Measurements from ENCODE around the gene ASTL.
"Not testable (repeated sequence)": the region's sequence is repeated elsewhere in the genome, so short reads cannot be mapped to it uniquely, and the experiment has no call there.

ASTL gene

GRCh38 chr2:96145036-96145847 is 6.9 kb upstream of the ASTL start, which contains the start of gene DUSP2:
Gene DUSP2, minus strand, starts transcription at chr2:96145440. Its CDS starts 86 bp downstream, at chr2:96145354.
- peak; percentile 48 for DNase-seq

- no peak for DNase-seq
Measured at GRCh38 chr2:96144481-96145035, 6.3 kb upstream of the ASTL start.

DNA sequence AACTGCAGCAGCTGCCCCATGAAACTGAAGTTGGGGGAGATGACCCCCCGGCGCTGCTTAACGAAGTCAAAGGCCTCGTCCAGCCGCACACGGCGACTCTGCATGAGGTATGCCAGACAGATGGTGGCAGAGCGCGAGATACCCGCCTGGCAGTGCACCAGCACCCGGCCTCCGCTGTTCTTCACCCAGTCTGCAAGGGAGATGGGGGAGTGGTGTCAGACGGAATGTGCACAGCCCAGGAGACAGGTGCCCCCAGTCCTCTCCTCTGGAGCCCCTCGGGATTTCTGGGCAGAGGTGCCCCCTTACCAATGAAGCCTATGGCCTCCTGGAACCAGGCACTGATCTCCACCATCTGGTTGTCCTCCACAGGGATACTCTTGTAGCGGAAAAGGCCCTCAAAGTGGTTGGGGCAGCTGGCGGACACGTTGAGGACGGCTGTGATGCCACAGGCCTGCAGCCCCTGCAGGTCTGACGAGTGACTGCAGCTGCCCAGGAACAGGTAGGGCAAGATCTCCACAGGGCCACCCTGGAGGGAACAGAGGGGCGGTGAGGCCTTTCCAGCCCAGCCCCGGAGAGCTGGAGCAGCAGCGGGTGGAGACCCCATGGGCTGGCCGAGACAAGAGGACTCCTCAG is 5.7 kb upstream of the ASTL start:
- DNase-seq, result peak; percentile 32

- DNase-seq, result no peak
Measured at GRCh38 chr2:96143231-96143847, 5.0 kb upstream of the ASTL start.

GRCh38 chr2:96142217-96143113 is 4.2 kb upstream of the ASTL start:
- DNase-seq, result no peak

DNA sequence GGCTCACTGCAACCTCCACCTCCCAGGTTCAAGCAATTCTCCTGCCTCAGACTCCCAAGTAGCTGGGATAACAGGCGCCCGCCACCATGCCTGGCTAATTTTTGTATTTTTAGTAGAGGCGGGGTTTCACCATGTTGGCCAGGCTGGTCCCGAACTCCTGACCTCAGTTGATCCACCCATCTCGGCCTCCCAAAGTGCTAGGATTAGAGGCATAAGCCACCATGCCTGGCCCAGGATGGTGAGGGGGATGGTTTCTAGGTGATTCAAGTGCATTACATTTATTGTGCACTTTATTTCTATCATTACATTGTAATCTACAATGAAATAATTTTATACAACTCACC is 3.3 kb upstream of the ASTL start:
- not testable (repeated sequence) for DNase-seq

DNA sequence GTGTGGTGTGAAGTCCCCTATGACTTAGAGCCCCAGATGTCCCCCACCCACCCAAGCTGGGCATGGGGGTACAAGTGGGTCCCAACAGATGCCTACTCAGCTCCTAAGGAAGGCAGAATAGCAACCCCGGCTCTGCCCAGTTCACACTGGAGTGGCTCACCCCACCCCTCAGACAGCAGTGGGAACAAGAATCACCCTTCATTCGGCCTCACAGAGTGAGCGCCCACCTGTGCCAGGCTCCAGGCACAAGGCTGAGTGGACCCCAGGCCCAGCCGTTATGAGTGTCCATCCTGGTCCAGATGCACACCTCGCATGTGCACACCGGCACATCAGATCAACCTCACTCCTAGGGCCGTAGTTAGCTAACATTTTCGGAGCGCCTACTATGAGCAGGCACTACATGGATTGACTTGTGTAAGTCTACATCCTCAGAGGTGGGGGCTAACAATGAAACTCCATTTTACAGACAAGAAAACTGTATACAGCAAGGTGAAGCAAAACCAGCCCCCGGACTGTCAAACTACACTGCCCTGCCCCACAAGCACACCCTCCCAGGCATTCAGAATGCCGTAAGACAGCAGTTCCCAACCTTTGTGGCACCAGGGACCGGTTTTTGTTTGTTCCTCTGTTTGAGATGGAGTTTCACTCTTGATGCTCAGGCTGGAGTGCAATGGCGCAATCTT is 2.8 kb upstream of the ASTL start:
- DNase-seq, result no peak

DNA sequence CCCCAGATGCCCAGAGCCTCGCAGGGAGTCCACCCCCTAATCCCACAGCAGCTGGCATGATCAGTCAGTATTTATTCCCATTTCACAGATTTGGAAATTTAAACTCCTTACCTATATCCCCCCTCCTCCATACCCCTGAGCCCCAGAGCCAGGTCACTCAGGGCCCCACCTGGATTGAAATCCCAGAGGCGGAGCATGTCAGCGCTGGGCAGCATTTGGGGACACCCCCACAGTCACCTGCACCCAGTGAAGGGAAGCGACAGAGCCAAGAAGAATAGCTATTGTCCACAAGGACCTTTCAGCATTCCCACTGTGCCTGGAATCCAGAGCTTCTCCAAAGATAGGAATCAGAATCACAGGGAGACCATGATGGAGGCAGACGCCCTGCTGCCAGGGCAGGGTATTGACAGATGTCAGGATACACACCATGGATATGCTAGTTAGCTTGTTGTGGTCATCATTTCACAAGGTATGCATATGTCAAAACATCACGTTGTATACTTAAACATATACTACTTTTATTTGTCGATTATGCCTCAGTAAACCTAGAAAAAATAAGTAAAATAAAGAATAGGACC is 968 bp upstream of the ASTL start:
- DNase-seq, result no peak

DNA sequence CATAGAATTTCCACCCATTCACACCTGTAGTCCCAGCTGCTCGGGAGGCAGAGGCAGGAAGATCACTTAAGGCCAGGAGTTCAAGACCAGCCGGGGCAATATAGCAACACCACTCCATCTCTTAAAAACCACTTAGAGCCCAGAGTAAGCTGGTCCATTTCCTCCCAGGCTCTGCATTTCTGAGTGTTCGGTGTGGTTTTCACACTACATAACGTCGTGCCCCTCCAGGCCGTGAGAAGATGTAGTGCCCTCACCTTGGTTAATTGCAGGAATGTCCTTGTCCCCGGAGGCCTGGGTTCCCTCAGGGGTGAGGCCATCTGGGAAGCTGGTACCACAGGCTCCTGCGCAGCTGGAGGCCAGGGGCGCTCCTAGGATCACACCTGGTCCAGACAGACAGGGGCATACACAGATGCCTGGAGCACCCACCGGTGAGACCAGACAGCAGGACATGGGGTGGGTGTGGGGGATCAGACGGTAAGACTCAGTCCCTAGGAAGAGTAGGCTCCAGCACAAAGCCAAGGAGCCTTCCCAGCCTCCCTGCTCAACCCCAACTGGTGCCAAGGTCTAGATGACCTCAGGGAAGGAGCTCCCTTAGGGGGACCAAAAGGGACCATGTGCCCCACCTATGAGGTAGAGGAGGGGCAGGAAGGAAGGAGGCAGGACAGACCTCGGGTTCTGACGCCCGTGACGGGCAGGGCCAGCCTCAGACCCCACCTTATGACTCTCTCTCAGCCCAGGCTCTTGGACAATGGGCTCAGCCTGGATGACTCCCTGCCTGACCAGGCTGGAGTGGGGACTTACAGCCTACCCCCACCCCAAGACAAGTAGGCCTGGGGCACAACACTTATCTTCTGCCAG is 752 bp downstream of the ASTL start:
- no peak for DNase-seq

DNA sequence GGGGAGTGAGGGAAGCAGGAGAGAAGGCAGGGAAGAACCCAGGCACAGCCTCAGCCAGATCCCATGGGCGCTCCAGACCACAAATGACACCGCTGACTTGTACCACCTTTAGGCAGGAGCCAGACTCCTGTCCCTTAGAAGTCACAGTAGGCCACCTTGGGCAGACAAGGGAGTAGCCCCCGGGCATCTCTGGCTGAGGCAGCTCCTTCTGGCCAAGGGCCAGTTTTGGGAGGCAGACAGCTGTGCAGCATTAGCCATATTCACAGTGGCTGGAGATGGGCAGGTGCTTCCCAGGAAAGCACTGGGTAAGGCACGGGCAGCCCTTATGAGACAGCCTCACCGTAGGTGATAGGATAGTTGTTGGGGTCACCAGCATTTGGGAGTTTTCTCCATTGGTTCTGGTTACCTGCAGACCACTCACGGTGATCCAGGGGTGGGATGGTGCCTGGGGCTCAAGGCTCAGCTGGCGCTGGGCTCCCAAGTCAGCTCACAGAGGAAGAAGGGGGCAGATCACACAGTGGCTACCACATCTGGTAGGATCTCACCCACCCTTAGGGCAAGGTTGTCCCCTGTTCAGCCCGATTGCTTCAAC is 2.1 kb downstream of the ASTL start:
- no peak for DNase-seq

- no peak for DNase-seq
Measured at GRCh38 chr2:96135621-96136020, 2.7 kb downstream of the ASTL start.

DNA sequence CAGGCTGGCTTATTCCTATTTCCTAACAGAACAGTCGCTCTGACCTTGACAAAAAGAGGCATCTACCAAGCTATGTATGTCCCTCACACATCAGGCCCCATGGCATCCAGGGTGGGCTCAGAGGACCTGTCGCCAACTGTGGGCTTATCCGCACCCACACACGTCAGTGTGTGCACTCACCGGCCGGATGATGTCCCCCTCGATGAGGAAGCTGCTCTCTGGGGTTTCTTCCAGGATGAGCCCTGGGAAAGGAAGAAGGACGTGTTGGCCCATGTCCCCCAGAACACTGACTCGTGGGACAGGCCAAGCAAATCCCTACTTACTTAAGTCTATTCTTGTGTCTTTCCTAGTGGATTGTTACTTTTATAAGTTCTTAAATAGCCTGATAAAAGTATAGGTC is 3.1 kb downstream of the ASTL start:
- DNase-seq, result no peak

- DNase-seq, result no peak
Measured at GRCh38 chr2:96134421-96134820, 3.9 kb downstream of the ASTL start.

DNA sequence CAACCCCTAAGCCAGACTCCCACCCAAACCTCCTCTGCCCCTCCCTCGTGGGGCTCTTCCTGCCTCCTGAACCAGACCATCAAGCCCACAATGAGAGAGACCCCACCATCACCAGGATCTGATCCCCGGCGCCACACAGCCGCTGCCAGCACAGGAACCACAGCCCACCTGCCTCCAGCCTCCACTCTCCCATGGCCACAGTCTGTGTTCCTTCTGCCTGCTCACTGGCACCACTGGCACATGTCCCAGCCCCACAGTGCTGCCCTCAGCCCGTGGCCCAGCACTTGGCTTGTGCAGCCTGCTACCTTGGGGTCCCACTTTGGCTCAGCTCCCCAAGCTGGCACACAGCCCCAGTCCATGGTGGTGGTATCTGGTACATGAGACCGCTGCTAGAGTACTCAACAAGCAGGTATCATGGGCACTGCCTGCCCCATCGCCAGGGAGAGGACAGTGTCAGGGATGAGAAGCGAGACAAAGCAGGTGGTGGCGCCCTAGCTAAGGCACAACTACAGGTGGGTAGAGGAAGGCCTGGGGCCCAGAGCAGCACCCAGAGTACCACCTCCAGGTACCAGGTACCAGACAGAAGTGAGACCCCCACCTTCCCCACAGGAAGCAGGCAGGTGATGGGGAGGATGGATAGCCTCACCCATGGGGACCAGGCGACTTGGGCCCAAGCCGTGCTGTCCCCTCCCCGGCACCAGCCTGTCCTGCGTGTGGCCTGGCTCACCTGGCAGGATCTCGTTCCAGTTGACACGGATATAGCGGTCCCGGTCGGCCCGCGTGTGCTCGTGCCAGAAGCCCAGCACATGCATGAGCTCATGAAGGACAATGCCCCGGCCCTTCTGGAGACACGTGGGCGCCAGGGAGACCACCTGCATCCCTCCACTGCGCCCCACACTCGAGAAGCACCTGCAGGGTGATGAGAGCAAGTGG is 6.2 kb downstream of the ASTL start:
- DNase-seq, result no peak

DNA sequence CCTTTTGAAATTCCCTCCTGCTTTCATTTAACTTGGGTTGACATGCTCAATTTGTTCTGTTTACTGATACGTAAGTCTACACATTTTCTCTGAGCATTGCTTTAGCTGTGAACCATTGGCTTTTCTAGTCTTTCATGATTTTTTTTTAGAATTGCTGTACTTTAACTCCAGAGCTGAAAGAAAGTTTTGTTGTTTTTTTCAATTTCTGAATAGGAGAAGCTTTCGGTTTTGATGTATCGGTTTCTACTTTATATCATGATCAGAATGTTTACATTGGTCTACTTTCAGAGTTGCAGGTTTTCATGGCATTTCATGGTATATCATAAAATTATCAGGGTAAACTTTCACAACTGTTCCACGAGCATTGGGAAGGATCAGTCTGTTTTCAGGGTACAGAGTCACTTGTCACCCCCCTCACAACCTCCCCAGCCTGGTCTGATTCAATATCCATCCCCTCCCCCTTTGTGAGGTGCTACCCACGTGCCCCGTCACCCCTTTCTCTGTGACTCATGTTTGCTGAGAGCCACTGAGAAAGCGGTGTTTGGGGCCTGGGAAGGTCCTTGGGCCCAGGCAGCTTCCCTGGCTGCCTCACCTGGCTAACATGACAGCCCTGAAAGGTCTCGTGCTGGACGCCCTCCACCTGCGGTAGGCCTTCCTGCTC is 7.0 kb downstream of the ASTL start:
- no peak for DNase-seq

- no peak for DNase-seq
Measured at GRCh38 chr2:96130483-96130882, 7.8 kb downstream of the ASTL start.

DNA sequence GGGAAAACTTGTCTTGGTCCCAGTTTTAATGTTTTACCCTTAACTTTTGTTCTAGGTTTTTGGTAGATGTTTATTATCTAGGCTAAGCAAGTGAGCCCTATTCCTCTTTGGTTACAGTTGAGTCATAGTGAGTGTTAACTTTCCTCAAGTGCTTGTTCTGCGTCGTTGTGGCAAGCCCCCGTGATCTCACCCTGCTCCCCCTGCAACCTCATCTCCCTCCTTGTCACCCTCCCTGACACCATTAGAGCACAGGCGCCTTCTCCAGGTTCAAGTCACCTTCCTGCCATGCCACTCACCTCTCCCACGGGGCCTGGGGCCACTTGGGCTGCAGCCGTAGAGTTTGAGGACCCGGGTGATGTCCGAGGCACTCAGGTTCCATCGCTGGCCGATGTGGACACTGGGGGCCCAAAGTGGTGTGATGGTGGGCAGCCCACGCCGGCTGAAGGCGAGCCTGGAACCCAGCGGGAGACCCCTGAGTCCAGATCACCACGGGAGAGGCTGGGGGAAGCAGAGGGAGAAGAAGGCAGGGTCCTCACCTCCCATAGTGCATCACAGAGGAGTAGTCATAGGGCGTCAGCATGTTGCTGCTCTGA is 8.7 kb downstream of the ASTL start:
- no peak for DNase-seq

GRCh38 chr2:96128456-96128855 is 9.8 kb downstream of the ASTL start:
- DNase-seq, result no peak

Data from NCI-H510A (cell line).